Measurements from ENCODE around the gene HAUS7.

HAUS7 gene

GRCh38 chrX:153450949-153451277, 19.5 kb downstream of the HAUS7 start:
- DNase-seq = no peak

GRCh38 chrX:153450114-153450948, 20.0 kb downstream of the HAUS7 start:
- no peak for DNase-seq

- no peak for DNase-seq
These were observed 20.8 kb downstream of the HAUS7 start for GRCh38 chrX:153449368-153450113.

GRCh38 chrX:153448556-153449367, 21.6 kb downstream of the HAUS7 start:
- DNase-seq = no peak

- DNase-seq = no peak
These were observed 22.8 kb downstream of the HAUS7 start for GRCh38 chrX:153447581-153447960.

- no peak for DNase-seq
These were observed 23.3 kb downstream of the HAUS7 start for GRCh38 chrX:153446950-153447580.

GRCh38 chrX:153446636-153446936, 23.8 kb downstream of the HAUS7 start:
- no peak for DNase-seq

- DNase-seq = no peak
These were observed 24.3 kb downstream of the HAUS7 start, which contains the start of gene TREX2 for GRCh38 chrX:153445856-153446635. TSS of gene TREX2 (minus strand) at chrX:153446056. CDS start at chrX:153445430, 626 bp downstream.

GRCh38 chrX:153445106-153445855, 25.1 kb downstream of the HAUS7 start:
- DNase-seq = no peak

GRCh38 chrX:153444333-153445011, 25.9 kb downstream of the HAUS7 start:
- no peak for DNase-seq

- no peak for DNase-seq
These were observed 26.7 kb downstream of the HAUS7 start for GRCh38 chrX:153443476-153444332.

GRCh38 chrX:153442463-153442862, 27.9 kb downstream of the HAUS7 start:
- DNase-seq = no peak

GRCh38 chrX:153441981-153442380, 28.4 kb downstream of the HAUS7 start:
- no peak for DNase-seq

- DNase-seq = no peak
These were observed 29.1 kb downstream of the HAUS7 start for GRCh38 chrX:153441296-153441695.

GRCh38 chrX:153440556-153441135, 29.7 kb downstream of the HAUS7 start:
- DNase-seq = no peak

- no peak for DNase-seq
These were observed 30.4 kb downstream of the HAUS7 start for GRCh38 chrX:153439977-153440376.

GRCh38 chrX:153438532-153438931, 31.8 kb downstream of the HAUS7 start:
- DNase-seq = no peak

GRCh38 chrX:153435845-153436244, 34.5 kb downstream of the HAUS7 start:
- DNase-seq = no peak

GRCh38 chrX:153434801-153435200, 35.6 kb downstream of the HAUS7 start:
- no peak for DNase-seq

Data from activated CD4-positive, alpha-beta T cell treated with anti-CD3 and anti-CD28 coated beads, Interleukin-2, amount 50 U/mL, for 4 hours (primary cell).